Activated CD4-positive, alpha-beta T cell treated with anti-CD3 and anti-CD28 coated beads, Interleukin-10, Interleukin-2, amounts not matched to agents 100 ng/mL and 50 ng/mL, durations not matched to agents 16 hours and 8 hours (primary cell): ENCODE measurements around the gene AAK1.
"Not testable (repeated sequence)": the region's sequence is repeated elsewhere in the genome, so short reads cannot be mapped to it uniquely, and the experiment has no call there.

ENCODE experiments used
- DNase-seq: peaks from one replicate; pipeline ENCODE4 v3.0.0-alpha.2; 2020

AAK1 gene

DNA sequence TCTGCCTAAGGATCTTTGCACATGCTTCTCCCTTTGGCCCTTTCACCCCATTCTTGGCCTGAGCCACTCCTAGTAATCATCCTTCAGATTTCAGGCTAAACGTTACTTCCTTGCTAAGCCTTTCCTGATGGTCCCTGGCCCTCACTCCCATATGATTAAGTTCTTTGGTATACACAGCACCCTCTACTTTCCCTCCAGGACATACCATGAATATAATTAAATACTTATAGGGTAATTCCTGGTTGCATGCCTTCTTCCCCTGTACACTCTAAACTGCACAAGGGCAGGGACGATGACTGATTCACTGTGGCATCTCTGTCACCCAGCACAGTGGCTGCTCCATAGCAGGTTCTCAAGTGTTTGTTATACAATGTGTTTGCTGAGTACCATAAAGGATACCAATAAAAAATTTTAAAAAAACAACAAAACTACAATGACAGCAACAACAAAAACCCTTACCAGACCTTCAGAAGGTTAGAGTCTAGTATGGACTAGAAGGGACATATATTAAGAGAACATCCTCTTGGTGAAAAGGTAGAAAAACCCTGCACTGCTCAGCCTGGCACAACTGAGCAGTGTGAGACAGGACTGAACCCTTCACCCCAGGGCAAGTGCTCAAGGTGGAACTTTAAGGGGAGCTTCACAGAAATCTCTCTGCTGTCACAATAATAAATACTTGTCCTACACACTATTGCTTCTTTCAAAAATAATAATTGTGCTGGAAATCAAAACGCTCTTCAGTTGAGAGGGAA lies 76.2 kb downstream of the AAK1 start:
- DNase-seq = no peak

DNA sequence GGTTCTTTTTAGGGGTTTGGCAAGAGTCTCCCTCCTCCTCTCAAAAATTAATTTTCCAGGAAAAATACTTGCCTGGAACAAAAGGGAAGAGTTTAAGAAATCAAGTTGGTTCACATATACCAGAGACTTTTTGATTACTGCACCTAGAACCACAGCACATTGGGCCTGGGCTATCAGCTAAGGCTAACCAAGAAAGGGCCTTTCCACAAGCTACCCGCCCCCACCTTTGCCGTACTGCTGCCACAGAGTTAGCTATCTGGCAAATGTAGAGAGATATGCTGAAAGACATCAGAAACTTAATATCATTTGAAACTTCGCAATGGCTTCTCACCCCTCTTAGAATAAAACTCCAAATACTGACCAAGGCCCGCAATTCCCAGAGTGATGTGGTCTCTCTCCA lies 76.9 kb downstream of the AAK1 start:
- no peak for DNase-seq

DNA sequence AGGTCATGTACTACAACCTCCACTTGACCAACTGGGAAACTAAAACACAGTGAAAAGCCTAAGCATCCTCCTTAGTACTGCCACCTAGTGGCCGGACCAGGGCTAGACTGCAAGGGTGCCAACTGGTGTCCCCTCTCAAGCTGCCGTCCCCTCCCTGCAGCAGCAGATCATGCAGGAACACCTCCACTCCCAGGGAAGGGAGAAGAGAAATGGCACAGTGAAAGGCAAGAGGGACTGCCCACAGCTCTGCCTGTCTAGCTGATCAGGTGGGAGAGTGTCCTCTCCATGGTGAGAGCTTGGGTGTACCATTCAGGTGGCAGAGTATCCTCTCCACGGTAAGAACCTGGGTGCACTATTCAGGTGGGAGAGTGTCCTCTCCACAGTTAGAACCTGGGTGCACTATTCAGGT lies 78.1 kb downstream of the AAK1 start:
- peak; percentile 77 for DNase-seq

DNA sequence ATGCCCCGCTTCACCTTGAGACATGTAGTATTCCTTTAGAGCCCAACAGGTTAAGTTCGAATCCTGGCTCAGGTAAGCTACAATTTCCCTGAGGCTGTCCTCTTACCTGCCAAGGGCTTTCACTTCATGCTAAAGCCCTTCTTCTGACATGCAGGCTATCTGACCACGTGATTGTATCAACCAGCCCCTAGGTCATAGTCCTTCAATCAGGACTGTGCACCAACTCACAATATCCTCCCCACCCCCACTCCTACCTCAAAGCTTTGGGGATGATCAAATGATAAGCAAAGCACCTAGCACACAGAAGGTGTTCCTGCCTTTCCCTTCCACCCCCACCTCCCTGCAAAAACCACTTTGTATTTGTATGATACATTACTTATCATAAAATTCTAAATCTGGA lies 78.9 kb downstream of the AAK1 start:
- no peak for DNase-seq

DNA sequence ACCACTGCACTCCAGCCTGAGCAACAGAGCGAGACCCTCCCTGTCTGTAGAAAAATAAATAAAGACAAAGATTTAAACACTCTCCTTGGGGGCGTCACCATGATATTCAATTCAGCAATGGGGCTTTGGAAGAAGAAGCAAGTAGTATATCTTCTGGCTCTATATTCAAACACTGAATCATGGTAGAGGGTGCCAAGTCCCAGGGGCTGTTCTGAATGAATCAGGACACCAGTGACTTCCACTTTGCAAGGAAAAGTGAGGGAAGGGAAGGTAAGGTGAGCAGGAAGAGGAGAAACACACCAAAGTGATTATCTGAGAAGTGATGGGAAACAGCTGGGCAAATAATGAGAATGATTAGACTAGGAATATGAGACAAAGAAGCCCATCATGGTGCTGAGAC lies 80.5 kb downstream of the AAK1 start:
- no peak for DNase-seq

DNA sequence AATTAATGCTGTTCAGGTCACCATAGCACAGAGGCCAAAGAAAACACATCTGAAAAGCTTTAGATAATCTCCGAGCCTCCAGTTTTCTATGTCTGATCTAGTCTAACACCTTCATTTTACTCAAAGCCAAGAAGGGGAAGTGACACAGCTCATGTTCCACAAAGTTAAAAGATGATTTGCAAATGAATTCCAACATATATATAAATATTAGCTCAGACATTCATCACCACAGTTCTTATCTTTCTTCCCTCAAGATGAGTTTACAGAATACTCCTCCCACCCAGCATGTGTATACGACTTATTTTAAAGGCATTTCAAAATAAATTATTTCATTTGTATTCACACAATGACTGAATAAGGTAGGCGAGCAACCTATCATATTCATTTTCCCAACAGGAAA lies 82.4 kb downstream of the AAK1 start:
- no peak for DNase-seq

DNA sequence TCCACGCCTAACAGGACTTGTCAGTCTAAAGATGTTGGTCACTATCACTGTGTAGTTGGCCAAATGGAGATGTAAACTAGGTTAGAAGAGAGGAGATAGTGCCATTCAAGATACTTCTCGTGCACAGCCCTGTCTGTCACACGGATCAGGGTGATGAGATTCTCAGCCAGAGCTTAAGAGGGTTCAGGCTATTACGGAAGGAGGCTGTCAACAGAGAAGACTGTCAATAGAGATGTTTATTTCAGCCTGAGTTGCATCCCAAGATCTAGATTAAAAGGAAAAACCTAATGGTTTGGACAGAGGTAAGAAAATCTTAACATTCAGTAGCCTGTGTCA lies 83.4 kb downstream of the AAK1 start:
- no peak for DNase-seq

DNA sequence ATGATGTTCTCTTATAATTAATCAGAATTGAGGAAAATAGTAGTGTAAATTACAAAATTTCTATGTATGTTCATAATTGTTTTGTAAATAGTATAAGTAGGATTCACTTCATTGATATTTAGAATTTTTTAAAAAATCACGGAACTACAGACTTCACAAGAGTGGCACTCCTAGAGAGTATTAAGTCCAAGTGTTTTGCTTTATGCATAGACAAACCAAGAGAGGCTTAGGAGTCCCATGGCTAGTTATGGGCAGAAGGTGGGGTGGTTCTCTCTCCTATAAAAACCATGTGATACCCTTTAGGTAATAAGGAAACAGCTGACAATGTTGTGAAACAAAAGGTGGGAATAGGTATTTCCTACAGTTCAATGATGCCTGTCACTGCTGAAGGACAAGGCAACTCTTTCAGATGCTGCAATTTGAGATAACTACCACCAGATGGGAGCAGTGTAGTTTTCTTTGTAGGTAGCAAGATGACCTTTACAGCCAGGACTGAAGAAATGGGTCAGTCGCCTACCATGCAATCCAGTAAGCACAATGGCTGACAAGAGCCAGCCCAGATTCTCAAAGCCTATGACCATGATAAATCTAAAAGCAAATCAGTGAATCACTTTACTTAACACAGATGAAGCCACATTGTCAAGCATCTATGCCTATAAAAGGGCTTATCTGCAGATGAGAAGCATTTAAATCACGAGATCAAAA lies 83.9 kb downstream of the AAK1 start:
- peak; percentile 51 for DNase-seq

DNA sequence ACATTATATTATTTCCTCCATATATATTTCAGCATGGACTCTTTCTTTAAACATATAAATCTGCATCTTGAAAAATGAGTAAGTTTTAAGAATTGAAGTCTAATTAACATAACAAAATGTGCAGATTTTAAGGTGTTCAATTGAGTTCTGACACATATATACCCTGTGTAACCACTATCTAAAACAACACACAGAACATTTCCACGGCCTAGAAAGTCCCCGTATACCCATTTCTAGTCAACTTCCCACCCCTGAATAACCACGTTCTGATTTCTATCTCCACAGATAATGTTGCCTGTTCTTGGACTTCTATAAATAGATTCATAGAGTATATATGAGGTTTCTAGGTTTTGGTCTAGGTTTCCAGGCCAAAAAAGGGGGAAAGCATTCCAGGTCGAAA lies 87.5 kb downstream of the AAK1 start:
- no peak for DNase-seq

DNA sequence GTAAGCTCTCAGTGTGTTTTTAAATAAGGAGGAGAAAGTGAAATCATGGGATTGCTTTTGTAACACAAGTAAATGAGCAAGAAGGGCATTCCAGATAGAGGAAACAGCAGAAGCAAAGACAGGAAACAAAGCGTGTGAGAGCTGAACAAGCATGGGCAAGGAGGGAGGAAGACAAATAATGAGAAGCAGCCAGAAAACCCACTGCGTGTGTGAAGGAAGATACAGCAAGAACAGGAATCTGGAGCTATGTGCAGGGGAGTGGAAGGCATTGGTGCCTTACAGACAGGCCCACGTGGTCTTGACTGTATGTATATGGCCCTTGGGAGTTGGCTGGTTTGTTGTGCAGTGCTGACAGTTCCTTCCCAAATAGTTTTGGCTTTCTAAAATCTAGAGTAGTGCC lies 88.6 kb downstream of the AAK1 start:
- DNase-seq = peak; percentile 6

DNA sequence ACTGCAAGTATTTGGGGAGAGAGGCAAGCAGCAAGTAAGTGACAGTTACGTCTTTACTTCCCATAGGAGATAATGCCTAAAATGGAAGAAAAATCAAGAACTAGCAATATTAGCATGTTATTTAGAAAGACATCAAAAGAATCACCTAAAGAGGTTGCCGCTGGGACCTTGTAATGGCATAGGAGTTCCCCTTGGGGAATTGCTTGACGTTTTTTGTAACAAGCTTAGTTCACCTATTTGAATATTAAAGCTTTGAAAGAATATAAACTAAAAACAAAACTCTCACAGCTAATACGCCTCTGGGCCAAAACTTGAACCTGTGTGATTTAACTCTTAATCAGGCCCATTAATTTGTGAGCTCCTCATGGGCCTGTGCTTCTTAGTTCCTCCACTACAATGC lies 89.0 kb downstream of the AAK1 start:
- no peak for DNase-seq

DNA sequence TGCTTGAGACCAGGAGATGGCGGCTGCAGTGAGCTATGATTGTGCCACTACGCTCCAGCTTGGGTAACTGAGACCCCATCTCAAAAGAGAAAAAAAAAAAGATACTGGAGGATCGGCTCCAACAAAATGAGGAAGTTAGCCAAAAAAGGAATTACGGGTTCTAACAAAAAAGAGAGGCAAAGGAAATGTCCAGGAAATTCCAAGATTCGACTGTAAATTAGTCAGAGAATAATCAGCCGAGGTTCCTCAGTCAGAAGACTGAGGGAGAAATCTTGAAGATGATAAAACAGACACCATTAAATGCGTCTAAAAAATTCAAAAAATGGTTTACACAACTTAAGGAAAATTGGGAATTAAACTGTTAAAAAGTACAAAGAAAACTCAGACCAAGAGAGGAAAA lies 89.5 kb downstream of the AAK1 start:
- no peak for DNase-seq

DNA sequence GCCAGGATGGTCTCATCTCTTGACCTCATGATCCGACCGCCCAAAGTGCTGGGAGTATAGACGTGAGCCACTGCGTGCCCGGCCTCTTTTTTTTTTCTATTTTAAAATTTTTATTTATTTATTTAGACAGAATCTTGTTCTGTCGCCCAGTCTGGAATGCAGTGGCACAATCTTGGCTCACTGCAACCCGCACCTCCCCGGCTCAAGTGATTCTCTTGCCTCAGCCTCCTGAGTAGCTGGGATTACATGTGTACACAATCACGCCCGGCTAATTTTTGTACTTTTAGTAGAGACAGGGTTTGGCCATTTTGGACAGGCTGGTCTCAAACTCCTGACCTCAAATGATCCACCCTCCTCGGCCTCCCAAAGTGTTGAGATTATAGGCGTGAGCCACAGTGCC lies 93.0 kb downstream of the AAK1 start:
- not testable (repeated sequence) for DNase-seq

DNA sequence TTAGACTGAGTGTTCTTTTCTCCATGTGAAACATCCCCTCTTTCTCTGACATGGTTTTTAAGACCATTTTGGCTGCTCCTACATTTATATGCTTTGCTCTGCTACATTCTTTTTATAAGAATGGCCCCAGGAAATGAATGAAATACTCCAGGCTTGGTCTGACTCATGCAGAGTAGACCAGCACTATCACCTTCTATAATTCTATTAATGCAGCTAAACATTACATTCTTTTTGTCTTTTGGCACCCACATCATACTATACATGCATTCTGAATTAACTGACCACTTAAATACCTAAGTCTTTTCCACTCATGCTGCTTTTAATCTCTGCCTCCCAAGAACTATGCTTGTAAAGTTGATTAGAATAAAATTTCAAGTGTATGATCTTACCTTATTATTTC lies 94.1 kb downstream of the AAK1 start:
- no peak for DNase-seq

DNA sequence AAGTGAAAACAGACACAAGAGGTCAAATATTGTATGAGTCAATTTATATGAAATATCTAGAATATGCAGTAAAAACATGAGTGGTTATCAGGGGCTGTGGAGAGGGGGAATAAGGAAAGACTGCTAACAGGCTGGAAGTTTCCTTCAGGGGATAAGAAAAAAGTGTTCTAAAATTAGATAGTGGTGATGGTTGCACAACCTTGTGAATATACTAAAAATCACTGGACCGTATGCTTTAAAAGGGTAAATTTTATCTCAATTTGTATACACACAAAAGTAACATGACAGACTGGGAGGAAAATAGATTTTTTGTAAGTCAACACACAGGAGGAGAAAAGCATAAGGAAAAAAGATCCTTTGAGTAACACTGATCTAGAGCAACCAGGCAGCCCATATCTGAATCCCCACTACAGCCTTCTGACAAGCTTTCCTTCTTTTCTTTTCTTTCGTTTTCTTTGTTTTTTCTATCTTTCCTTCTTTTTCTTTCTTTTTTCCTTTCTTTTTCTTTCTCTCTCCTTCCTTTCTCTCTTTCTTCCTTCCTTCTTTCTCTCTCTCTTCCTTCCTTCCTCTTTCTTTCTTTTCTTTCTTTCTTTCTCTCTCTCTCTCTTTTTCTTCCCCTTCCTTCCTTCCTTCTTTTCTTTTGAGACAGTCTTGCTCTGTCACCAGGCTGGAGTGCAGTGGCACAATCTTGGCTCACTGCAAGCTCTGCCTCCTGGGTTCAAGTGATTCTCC lies 95.4 kb downstream of the AAK1 start:
- no peak for DNase-seq

DNA sequence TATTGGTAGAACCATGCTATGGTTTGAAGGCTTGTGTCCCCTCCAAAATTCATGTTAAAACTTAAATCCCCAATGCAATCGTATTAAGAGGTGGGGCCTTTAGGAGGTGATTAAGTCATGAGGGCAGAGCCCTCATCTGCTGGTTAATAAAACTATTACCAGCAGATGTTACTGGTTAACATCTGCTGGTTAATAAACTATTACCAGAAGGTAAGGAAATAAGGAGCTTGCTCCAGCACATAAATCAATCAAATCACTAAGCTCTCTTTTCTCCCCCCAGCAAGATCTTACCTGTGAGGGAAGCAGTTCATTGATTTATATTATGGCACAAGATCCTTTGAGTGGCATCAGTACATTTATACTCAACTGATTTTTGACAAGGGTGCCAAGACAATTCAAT lies 96.9 kb downstream of the AAK1 start:
- no peak for DNase-seq

DNA sequence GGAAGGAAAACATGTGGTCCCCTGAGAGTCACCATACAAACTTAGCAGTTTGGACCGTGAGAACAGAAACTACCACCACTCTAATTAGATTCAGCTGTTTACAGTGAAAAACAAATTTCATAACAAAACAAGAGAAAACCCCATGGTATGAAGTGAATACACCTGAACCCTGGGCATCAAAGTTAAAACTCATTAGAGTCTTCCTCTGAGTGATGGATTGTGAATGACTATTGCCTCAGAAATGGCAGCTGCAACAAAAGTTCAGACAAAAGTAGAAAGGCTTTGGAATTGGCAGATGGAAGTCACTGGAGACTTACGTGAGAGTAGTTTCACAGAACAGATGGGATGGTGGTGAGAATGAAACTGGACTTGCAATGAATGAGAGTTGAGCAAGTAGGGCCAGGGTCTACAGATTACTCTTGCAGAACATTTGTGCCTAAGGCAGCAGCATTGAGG lies 98.0 kb downstream of the AAK1 start:
- no peak for DNase-seq

DNA sequence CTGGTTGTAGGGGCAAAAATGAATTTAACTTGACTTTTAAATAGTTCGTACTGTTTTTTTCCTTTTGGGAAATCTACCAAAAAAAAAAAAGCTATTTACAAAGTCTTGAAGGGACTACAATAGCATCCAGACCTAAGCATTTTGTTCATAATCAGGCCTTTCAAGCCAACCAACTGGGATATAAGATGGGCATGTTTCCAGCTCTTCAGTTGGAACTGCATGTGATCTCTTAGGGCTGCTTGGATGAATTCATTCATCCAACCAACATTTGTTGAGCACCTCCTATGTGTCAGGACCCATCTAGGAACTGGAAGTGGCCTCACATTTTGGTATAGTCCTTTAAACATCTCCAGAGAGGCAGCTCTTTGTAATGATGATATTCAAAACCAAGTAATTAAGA lies 98.6 kb downstream of the AAK1 start:
- DNase-seq = no peak

DNA sequence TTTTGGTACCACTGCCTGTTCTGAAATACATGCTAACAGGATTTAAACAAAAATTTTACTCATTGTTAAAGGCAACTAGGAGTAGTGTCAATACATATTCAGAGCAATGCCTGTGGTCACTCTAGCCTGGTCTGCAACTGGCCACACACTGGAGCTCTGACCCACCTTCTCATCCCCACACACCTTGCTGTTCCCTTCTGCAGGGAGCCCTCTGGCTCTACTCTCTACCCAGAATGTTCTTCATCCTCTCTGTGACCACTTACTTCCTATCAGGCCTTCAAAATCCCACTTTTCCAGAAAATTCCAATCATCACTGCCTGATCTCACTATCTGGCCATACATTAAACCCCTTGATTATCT lies 104.0 kb downstream of the AAK1 start:
- no peak for DNase-seq

DNA sequence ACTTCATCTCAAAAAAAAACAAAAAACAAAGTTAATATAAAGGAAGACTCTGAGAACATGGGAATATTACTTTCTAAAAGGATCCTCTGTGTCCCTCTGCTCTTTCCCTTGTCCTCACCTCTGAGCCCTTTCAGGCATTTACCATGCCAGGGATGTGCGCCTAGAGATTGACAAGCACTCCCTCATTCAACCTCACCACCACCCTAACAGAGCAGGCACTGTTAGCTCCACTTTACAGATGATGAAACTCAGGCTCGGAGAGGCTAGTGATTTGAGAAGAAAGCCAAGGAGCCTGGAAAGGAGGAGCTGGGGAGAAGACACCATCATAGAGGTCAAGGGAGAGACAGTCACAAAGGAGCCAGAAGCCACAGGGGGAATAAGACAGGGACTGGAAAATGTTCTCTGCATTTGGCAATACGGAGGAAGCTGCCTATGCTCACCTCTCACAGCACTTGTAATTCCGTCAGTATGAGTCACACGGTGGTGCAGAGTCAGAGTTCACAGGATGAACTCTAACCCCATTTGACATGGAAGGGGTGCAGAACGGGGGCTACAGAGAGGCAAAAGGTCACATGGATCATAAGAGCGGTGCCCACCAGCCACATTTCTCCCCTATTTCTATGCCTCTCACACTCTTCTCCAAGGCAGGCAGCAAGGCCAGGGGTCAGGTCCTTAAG lies 104.5 kb downstream of the AAK1 start:
- DNase-seq = no peak

DNA sequence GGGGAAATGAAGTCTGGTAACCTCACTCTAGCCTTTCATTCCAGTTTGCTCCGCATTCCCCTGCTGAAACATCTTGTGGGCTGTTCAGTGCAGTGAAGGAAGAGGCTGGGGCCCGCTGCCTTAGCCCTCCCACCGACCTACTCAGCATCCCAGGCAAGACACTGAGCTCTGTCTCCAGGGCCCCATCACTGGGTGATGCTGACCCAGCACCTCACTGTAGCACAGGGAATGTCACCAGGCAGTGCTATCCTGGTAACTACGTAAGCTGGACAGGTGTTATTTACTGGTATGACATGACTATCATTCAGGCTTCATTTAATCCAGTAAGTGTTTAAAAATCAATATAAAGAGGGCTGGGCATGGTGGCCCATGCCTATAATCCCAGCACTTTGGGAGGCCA lies 105.3 kb downstream of the AAK1 start:
- no peak for DNase-seq

DNA sequence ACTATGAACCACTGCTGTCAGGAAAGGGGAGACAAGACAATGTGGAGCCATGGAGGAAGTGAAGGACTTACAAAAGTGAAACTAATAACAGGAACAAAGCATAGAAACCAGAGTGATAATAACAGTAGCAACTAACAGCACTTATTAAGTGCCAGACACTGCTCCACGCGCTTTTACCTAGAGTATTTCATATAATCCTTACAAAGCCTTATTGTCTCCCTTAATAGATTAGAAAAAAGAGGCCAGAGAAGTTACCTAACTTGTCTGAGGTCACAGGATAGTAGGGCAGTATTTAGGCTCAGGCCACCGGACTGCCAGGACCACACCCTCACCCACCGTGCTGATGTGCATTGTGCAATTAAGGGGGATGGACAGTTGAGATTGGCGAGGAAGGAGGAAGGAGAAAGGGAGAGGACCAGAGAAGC lies 107.7 kb downstream of the AAK1 start:
- DNase-seq = no peak

DNA sequence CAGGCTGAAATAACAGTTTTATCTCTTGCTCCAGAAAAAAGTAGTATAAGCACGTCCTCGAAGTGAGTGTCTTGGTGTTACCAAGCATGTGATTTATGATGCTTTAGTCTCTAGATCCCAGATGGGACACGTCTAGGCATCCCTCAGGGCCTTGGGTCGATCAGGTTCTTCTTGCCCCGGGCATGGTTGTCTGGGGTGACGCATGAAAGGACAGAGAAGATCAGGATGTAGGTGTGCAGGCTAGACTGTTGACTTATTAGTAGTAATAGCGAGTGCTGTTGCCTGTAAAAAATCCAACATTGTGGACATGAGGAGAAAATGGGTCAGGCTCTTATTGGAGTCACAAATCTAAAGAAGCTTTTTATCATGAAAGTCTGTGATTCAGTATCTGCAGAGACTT lies 112.4 kb downstream of the AAK1 start:
- DNase-seq = no peak

DNA sequence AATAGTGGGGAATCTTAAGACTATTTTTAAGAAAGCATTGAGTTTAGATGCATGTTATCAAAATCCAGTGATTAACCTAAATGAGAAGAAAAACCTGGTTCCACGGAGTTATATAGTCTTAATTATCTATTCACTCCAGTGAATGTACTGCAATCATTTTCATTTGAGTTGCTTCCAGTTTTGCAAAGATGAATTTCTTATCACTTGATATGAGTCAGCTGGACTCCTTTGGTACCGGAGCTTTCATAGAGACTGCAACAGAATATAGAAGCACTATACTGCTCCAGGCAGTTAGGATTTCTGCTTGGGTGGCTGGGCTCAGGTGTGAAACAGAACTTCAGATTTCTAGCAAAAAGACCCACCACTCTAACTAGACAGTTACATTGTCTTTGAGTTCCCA lies 114.1 kb downstream of the AAK1 start:
- DNase-seq = no peak
